A549 (cell line): ENCODE results near the gene HOXA10. TPM values are rescaled to one million over a fixed set of nuclear protein-coding genes. Genes with fewer than 3 reads are reported as not detected.

Source experiments
- ATAC-seq, 2 experiments: fragments of 200-7000 bp in 1 of 2; fragments of >200 bp in 1 of 2; cut with Nextera tagmentation in 1 of 2; cut with Tn5 transposase in 1 of 2; 3 replicates each; pipeline versions ENCODE4 v1.8.0 to v1.9.1; 2018 to 2020; ENCODE audit warnings: mild to moderate bottlenecking in 1 of 2, moderate library complexity in 1 of 2
- CTCF ChIA-PET: fragments of 300-600 bp; sonication (Branson Sonifier 250); formaldehyde crosslinking; extraction: SDS; loops from one replicate; lab custom pipeline; 2021; ENCODE audit warnings: antibody characterized with exemption, inconsistent platforms; lab: Yijun Ruan, JAX
- POLR2A ChIA-PET: fragments of 350-600 bp; formaldehyde crosslinking; extraction: SDS; loops from one replicate; lab custom pipeline; 2021; ENCODE audit warnings: antibody characterized with exemption, inconsistent platforms; lab: Yijun Ruan, JAX
- DNase-seq, 2 experiments: peaks; one replicate each; pipeline versions ENCODE4 v3.0.0 to v3.0.0-alpha.2; 2011 to 2016; ENCODE audit warnings: low read depth in 1 of 2, low spot score in 1 of 2
- FAIRE-seq: peaks from 2 replicates; lab custom pipeline; 2011; peaks lifted over from hg19 to GRCh38; lab: Jason Lieb, UNC
- H3K27ac ChIP-seq, 2 experiments: fragments of >200 bp; sonication (Bioruptor Twin); formaldehyde crosslinking; 3 replicates each; pipeline ENCODE4 v1.5.1; 2016 to 2017
- H3K4me1 ChIP-seq: fragments of >200 bp; sonication (Bioruptor Twin); formaldehyde crosslinking; 3 replicates; pipeline ENCODE4 v1.6.1; 2016
- H3K4me2 ChIP-seq: fragments of >200 bp; sonication (Bioruptor Twin); formaldehyde crosslinking; 3 replicates; pipeline ENCODE4 v1.6.1; 2016
- H3K4me3 ChIP-seq: fragments of >200 bp; sonication (Bioruptor Twin); formaldehyde crosslinking; 3 replicates; pipeline ENCODE4 v1.5.1; 2016
- H3K9me3 ChIP-seq: fragments of >200 bp; sonication (Bioruptor Twin); formaldehyde crosslinking; 3 replicates; pipeline ENCODE4 v1.6.1; 2016
- ATOH8 ChIP-seq: fragments of 250-450 bp; sonication (Bioruptor Pico); IDR thresholded peaks from 2 replicates; pipeline ENCODE4 v1.5.0; 2020; ENCODE audit warnings: low read depth, mild to moderate bottlenecking, moderate library complexity
- CBX8 ChIP-seq: fragments of 200-600 bp; sonication (generic); IDR thresholded peaks from 2 replicates; pipeline ENCODE4 v1.6.1; 2016
- CEBPB ChIP-seq, 2 experiments: fragments of >200 bp in 1 of 2; sonication (Bioruptor Twin) in 1 of 2; formaldehyde crosslinking in 1 of 2; IDR thresholded peaks; 2 replicates each; pipeline ENCODE4 v1.6.1; 2012 to 2016
- CTCF ChIP-seq: fragments of >200 bp; sonication (Bioruptor Twin); formaldehyde crosslinking; IDR thresholded peaks from 3 replicates; pipeline ENCODE4 v1.5.1; 2016
- EHMT2 ChIP-seq: fragments of 200-600 bp; sonication (generic); IDR thresholded peaks from 2 replicates; pipeline ENCODE4 v1.6.1; 2016; ENCODE audit warnings: antibody characterized with exemption, low read depth, mild to moderate bottlenecking, moderate library complexity
- ELK1 ChIP-seq: fragments of 150-350 bp; IDR thresholded peaks from 2 replicates; pipeline ENCODE4 v1.6.1; 2014; ENCODE audit warnings: low read depth, mild to moderate bottlenecking, low read length
- HDAC2 ChIP-seq: fragments of 200-600 bp; sonication (generic); IDR thresholded peaks from 2 replicates; pipeline ENCODE4 v1.6.1; 2016
- HOXB13 ChIP-seq: fragments of 250-450 bp; sonication (Bioruptor Pico); IDR thresholded peaks from 2 replicates; pipeline ENCODE4 v1.5.0; 2020; ENCODE audit warnings: low read depth, mild to moderate bottlenecking, moderate library complexity
- HOXB5 ChIP-seq: fragments of 250-450 bp; sonication (Bioruptor Pico); IDR thresholded peaks from 2 replicates; pipeline ENCODE4 v1.5.0; 2020; ENCODE audit warnings: mild to moderate bottlenecking, moderate library complexity
- JUN ChIP-seq, 2 experiments: fragments of >200 bp; sonication (Bioruptor Twin); formaldehyde crosslinking; IDR thresholded peaks; 2 replicates in 1 of 2; 3 replicates in 1 of 2; pipeline ENCODE4 v1.6.1; 2016 to 2017
- JUNB ChIP-seq: fragments of >200 bp; sonication (Bioruptor Twin); formaldehyde crosslinking; IDR thresholded peaks from 2 replicates; pipeline ENCODE4 v1.6.1; 2016
- NR3C1 ChIP-seq: fragments of >200 bp; sonication (Bioruptor Twin); formaldehyde crosslinking; IDR thresholded peaks from 3 replicates; pipeline ENCODE4 v1.6.1; 2017
- PHF8 ChIP-seq: fragments of 200-600 bp; sonication (generic); IDR thresholded peaks from 2 replicates; pipeline ENCODE4 v1.6.1; 2016; ENCODE audit warnings: low read depth, mild to moderate bottlenecking, antibody characterized with exemption, moderate library complexity, borderline replicate concordance
- POLR2A ChIP-seq: IDR thresholded peaks from 2 replicates; pipeline ENCODE4 v1.6.1; 2012; ENCODE audit warnings: mild to moderate bottlenecking, low read length
- RAD21 ChIP-seq, 2 experiments: fragments of >200 bp in 1 of 2; sonication (Bioruptor Twin) in 1 of 2; formaldehyde crosslinking in 1 of 2; IDR thresholded peaks in 1 of 2; conservative IDR thresholded peaks in 1 of 2; 2 replicates in 1 of 2; 3 replicates in 1 of 2; pipeline ENCODE4 v1.6.1; 2012 to 2018; ENCODE audit warnings: inconsistent platforms in 1 of 2
- REST ChIP-seq: fragments of 200-600 bp; sonication (generic); IDR thresholded peaks from 2 replicates; pipeline ENCODE4 v1.6.1; 2016; ENCODE audit warnings: antibody characterized with exemption, mild to moderate bottlenecking, moderate library complexity
- RFX5 ChIP-seq: fragments of 450-650 bp; IDR thresholded peaks from 2 replicates; pipeline ENCODE4 v1.7.1; 2014; ENCODE audit warnings: antibody characterized with exemption, mild to moderate bottlenecking, moderate library complexity
- SMC3 ChIP-seq: fragments of >200 bp; sonication (Bioruptor Twin); formaldehyde crosslinking; IDR thresholded peaks from 3 replicates; pipeline ENCODE4 v1.6.1; 2018; ENCODE audit warnings: inconsistent platforms
- TFCP2L1 ChIP-seq: fragments of 250-450 bp; sonication (Bioruptor Pico); IDR thresholded peaks from 2 replicates; pipeline ENCODE4 v1.5.0; 2021; ENCODE audit warnings: mild to moderate bottlenecking
- WGBS: methylation state at CpG from one replicate; pipeline ENCODE4 v1.1.6; 2017; ENCODE audit errors: missing lambda C conversion rate; 5-methylcytosine and 5-hydroxymethylcytosine counted together
- polyA plus RNA-seq, 4 experiments: library from polyadenylated mRNA; depleted of rRNA in 3 of 4; stranded (reverse); fragments of >200 nt; fragmentation: RNase III in 1 of 4; extraction: RNeasy Plus Mini Kit Qiagen cat#74134 plus additional on column Dnase treatment in 1 of 4; gene quantifications; 2 replicates in 3 of 4; 3 replicates in 1 of 4; pipeline ENCODE4 v1.2.3, GENCODE V29; 2011 to 2017
- TF ChIP-seq, protein P1 (sequence below): fragments of 450-650 bp; IDR thresholded peaks from 2 replicates; pipeline ENCODE4 v1.6.1; 2014; ENCODE audit warnings: antibody characterized with exemption
- TF ChIP-seq, protein P2 (sequence below): IDR thresholded peaks from 2 replicates; pipeline ENCODE4 v1.6.1; 2012
- TF ChIP-seq, protein P3 (sequence below): IDR thresholded peaks from 2 replicates; pipeline ENCODE4 v1.6.1; 2012

Gene HOXA10
- polyA plus RNA-seq, 2 of the 4 experiments (the other 2 are of a cell fraction): 5.2 to 7.7 TPM

GRCh38 chr7:27150568-27151340 lies 23.4 kb downstream of the HOXA10 start:
- TF ChIP-seq EHMT2: no peak
- peak; percentile 31 to 55; a peak in 4 of 5 replicates for TF ChIP-seq RAD21 (conservative IDR thresholded peaks at IDR 0.05 in 1 of 2, IDR thresholded peaks at IDR 0.05 in 1 of 2)
- TF ChIP-seq POLR2A: peak; percentile 56
- TF ChIP-seq ATOH8 (CRISPR knock-in tag): no peak
- TF ChIP-seq JUNB: no peak
- no peak for TF ChIP-seq NR3C1
- peak; percentile 92 for TF ChIP-seq HOXB5 (CRISPR knock-in tag)
- TF ChIP-seq JUN (IDR thresholded peaks at IDR 0.05): peak; percentile 18 to 63; a peak in 3 of 5 replicates
- TF ChIP-seq, protein P1, sequence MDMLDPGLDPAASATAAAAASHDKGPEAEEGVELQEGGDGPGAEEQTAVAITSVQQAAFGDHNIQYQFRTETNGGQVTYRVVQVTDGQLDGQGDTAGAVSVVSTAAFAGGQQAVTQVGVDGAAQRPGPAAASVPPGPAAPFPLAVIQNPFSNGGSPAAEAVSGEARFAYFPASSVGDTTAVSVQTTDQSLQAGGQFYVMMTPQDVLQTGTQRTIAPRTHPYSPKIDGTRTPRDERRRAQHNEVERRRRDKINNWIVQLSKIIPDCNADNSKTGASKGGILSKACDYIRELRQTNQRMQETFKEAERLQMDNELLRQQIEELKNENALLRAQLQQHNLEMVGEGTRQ: no peak
- peak; percentile 78 for TF ChIP-seq CTCF
- TF ChIP-seq CEBPB (IDR thresholded peaks at IDR 0.05): 0 out of 4 replicates have a peak, but pooled peaks of 1 of the 2 experiments have one; percentile 3
- TF ChIP-seq PHF8: peak; percentile 23; the same call in 1 of the 2 replicates
- peak; percentile 83 for TF ChIP-seq REST
- TF ChIP-seq ELK1: no peak
- TF ChIP-seq SMC3: peak; percentile 69
- no peak for TF ChIP-seq HDAC2
- TF ChIP-seq HOXB13 (CRISPR knock-in tag): 0 out of 2 replicates have a peak, but pooled peaks have one; percentile 35
- peak; percentile 60; the same call in 1 of the 2 replicates for TF ChIP-seq RFX5
- TF ChIP-seq, protein P2, sequence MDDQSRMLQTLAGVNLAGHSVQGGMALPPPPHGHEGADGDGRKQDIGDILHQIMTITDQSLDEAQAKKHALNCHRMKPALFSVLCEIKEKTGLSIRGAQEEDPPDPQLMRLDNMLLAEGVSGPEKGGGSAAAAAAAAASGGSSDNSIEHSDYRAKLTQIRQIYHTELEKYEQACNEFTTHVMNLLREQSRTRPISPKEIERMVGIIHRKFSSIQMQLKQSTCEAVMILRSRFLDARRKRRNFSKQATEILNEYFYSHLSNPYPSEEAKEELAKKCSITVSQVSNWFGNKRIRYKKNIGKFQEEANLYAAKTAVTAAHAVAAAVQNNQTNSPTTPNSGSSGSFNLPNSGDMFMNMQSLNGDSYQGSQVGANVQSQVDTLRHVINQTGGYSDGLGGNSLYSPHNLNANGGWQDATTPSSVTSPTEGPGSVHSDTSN: peak; percentile 79
- TF ChIP-seq, protein P3, sequence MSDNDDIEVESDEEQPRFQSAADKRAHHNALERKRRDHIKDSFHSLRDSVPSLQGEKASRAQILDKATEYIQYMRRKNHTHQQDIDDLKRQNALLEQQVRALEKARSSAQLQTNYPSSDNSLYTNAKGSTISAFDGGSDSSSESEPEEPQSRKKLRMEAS: peak; percentile 83; the same call in 1 of the 2 replicates
- TF ChIP-seq TFCP2L1 (CRISPR knock-in tag): no peak
- TF ChIP-seq CBX8: no peak
- ChIA-PET CTCF (interaction anchor here (0.5 to 11.1 kb wide), 36 partner anchors 8 to 1258 kb away, joined by 3 to 160 read pairs (median 5); partner anchors contain the start of genes HIBADH, HOXA5 and HOXA9), POLR2A (interaction anchor here (0.5 to 2.1 kb wide), 9 partner anchors 10 to 950 kb away, joined by 3 to 14 read pairs (median 4); partner anchors contain the start of gene HNRNPA2B1)
- peak overlapping the region; percentile 88 to 90 for H3K27ac ChIP-seq
- FAIRE-seq: no peak
- H3K4me3 ChIP-seq: peak overlapping the region; percentile 49
- WGBS: 20% methylated on average over 21 of the region's 58 CpGs
- H3K4me1 ChIP-seq: peaks cover 16% of the 10 kb centered on the region
- no peaks in the 10 kb centered on the region for H3K9me3 ChIP-seq
- H3K4me2 ChIP-seq: peak overlapping the region; percentile 90
- peak; percentile 81 to 91 for DNase-seq
- peak; percentile 92 to 93 for ATAC-seq
